Transverse colon (tissue), 3 donors: ENCODE results near the gene HDAC9.

Experiments
- CTCF ChIP-seq, 5 experiments: fragments of 200-600 bp in 3 of 5; fragments of 450-650 bp in 2 of 5; sonication (generic) in 3 of 5; IDR thresholded peaks; 1 replicate in 2 of 5; 2 replicates in 3 of 5; pipeline ENCODE4 v1.5.1; 2016 to 2017; ENCODE audit warnings: antibody characterized with exemption in 5 of 5, inconsistent platforms in 3 of 5, mild to moderate bottlenecking in 2 of 5, moderate library complexity in 1 of 5
- EP300 ChIP-seq: sonication (generic); formaldehyde crosslinking; IDR thresholded peaks from one replicate; pipeline ENCODE4 v1.6.1; 2017; ENCODE audit warnings: antibody characterized with exemption, low read depth

DNA sequence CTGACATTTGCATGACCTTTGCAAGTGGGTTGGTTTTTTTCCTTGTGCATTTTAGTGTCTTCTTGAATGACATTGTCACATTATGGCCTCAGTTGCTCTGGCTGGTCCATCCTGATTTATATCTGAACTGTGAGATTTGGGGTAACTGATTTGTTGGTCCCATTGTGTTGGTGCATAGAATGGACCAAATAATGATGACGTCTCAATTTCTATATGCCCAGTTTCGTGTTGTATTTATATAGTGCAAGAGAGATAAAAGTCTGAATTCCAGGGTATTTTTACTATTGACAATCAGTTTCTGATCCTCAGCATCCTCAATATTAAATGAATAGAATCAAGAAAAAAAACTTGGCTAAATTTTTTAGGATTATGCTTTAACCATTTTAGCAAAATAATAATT, 281.8 kb downstream of the HDAC9 start:
- TF ChIP-seq CTCF (IDR thresholded peaks at IDR 0.05) (no peak), EP300 (no peak)
